ENCODE results near the gene SPON1. TPM values are rescaled to one million over a fixed set of nuclear protein-coding genes. Genes with fewer than 3 reads are reported as not detected.

Gene SPON1
- total and polyA plus RNA-seq, 11 donors: 1.6 to 20.0 (median 6.8) TPM

DNA sequence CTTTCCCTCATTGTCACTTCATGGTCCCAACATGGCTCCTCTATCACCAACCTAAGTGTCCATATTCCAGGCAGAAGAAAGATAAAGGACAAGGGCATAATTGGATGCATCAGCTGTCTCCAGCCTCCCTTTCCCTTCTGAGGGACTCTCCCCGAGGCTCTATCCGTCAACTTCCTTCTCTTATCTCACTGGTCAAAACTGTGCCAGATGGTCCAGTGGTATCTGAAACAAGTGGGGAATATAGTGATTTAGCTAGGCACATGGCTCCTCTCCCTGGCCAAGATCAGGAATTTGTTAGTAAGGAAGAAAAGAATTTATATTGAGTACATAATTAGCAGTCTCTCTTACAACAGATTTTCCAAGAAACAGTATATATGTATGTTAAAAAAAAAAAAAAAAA lies 12.6 kb upstream of the SPON1 start:
- WGBS, 4 donors: 19 to 32% (median 26%) methylated on average over 2 of the region's 2 CpGs
- no peak for DNase-seq
- Histone ChIP-seq H3K27ac (no peak overlapping the region), H3K4me1 (no peaks in the 10 kb centered on the region), H3K36me3 (no peaks in the 10 kb centered on the region), H3K27me3 (peaks cover 0 to 43% (median under 1%) of the 10 kb centered on the region in 9 donors), H3K9me3 (no peaks in the 10 kb centered on the region), H3K4me3 (no peak overlapping the region)
- intact Hi-C loops (cut with DNase I): loop anchor here in 5 of 10 donors (10.0 kb wide), 2 partner anchors 135 to 175 kb away; no protein-coding TSS in a partner anchor
- no peak for ATAC-seq
- TF ChIP-seq, protein P1, sequence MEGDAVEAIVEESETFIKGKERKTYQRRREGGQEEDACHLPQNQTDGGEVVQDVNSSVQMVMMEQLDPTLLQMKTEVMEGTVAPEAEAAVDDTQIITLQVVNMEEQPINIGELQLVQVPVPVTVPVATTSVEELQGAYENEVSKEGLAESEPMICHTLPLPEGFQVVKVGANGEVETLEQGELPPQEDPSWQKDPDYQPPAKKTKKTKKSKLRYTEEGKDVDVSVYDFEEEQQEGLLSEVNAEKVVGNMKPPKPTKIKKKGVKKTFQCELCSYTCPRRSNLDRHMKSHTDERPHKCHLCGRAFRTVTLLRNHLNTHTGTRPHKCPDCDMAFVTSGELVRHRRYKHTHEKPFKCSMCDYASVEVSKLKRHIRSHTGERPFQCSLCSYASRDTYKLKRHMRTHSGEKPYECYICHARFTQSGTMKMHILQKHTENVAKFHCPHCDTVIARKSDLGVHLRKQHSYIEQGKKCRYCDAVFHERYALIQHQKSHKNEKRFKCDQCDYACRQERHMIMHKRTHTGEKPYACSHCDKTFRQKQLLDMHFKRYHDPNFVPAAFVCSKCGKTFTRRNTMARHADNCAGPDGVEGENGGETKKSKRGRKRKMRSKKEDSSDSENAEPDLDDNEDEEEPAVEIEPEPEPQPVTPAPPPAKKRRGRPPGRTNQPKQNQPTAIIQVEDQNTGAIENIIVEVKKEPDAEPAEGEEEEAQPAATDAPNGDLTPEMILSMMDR (IDR thresholded peaks at IDR 0.05): no peak
- no peak for TF ChIP-seq POLR2A (IDR thresholded peaks at IDR 0.05)

DNA sequence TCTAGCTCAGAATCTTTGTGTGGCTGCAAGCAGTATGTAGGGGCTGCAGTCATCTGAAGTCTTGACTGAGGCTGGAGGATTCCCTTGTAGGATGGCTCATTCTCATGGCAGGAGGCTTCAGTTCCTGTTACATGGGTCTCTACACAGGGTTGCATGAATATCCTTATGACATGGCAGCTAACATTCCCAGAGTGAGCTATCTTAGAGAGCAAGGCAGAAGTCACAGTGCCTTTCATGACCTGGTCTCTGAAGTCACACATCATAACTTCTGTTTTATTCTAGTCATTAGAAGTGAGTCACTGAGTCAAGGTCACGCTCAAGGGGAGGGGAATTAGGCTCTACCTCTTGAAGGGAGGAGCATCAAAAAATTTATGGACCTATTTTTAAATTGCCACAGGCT lies 10.3 kb upstream of the SPON1 start:
- Histone ChIP-seq H3K4me3 (no peak overlapping the region), H3K36me3 (no peaks in the 10 kb centered on the region), H3K9me3 (no peaks in the 10 kb centered on the region), H3K27ac (no peak overlapping the region), H3K27me3 (peaks cover 0 to 59% (median 11%) of the 10 kb centered on the region in 9 donors), H3K4me1 (peaks cover 0 to 5% (median 0%) of the 10 kb centered on the region in 12 donors)
- DNase-seq (no peak), ATAC-seq (no peak)
- intact Hi-C loops (cut with DNase I): loop anchor here in 5 of 10 donors (10.0 kb wide), 2 partner anchors 133 to 177 kb away; no protein-coding TSS in a partner anchor
- TF ChIP-seq, protein P1 (IDR thresholded peaks at IDR 0.05): no peak
- TF ChIP-seq POLR2A (IDR thresholded peaks at IDR 0.05): no peak
- WGBS, 4 donors: 79 to 100% (median 89%) methylated on average over 1 of the region's 1 CpG

DNA sequence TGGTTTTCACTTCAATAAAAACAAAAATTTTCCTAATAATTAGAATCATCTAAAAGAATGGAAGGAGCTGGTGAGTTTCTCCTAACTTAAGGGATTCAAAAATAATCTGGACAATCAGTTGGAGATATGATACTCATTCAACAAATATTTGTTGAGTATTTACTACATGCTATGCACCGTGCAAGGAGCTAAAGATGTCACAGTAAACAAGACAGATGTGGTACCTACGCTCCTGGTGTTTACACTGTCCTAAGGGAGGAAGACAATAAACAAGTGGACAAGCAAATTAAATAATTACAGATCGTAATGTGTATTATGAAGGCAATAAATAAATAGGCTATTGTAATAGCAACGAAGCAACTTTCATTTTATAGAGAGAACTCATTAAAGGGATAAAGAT lies 9.9 kb upstream of the SPON1 start:
- 87 to 92% (median 90%) methylated on average over 4 of the region's 4 CpGs for WGBS, 4 donors
- peaks cover 0 to 62% (median 11%) of the 10 kb centered on the region in 9 donors for H3K27me3 ChIP-seq

DNA sequence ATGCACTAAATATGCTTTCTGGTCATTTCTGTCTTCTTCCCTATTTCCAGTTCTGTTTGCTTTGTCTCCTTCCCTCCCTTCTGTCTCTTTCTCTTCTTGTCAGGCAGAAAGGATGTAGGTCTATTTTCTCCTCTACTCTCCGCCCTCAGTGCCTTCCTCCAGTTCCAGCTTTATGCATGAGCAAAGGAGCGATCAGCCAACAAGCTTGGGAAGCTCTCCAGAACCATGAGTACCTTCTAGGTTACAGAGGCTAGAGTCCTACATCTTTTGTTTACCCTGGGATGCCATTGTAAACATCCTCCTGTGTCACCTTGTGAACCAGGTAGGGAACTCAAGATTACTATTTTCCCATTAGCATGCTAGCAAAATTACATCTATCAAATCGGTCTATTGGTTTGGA lies 7.9 kb upstream of the SPON1 start:
- DNase-seq (no peak), ATAC-seq (no peak)
- Histone ChIP-seq H3K4me3 (no peak overlapping the region), H3K27ac (no peak overlapping the region), H3K36me3 (no peaks in the 10 kb centered on the region), H3K27me3 (peaks cover 0 to 63% (median 14%) of the 10 kb centered on the region in 9 donors), H3K4me1 (peaks cover 0 to 5% (median 0%) of the 10 kb centered on the region in 12 donors), H3K9me3 (no peaks in the 10 kb centered on the region)
- intact Hi-C loops (cut with DNase I): loop anchor here in 5 of 10 donors (2.0 to 10.0 kb wide), 3 partner anchors 130 to 294 kb away; no protein-coding TSS in a partner anchor
- TF ChIP-seq, protein P1 (IDR thresholded peaks at IDR 0.05): no peak
- no peak for TF ChIP-seq POLR2A (IDR thresholded peaks at IDR 0.05)
- 71 to 84% (median 81%) methylated on average over 3 of the region's 3 CpGs for WGBS, 4 donors

More for the DNA sequence above, 9.9 kb upstream of the SPON1 start:
- peaks cover 0 to 5% (median 0%) of the 10 kb centered on the region in 12 donors for H3K4me1 ChIP-seq
- H3K36me3 ChIP-seq: no peaks in the 10 kb centered on the region
- H3K4me3 ChIP-seq: no peak overlapping the region
- intact Hi-C loops (cut with DNase I): loop anchor here in 5 of 10 donors (10.0 kb wide), 2 partner anchors 132 to 178 kb away; no protein-coding TSS in a partner anchor
- H3K9me3 ChIP-seq: no peaks in the 10 kb centered on the region
- DNase-seq (no peak), ATAC-seq (no peak)
- TF ChIP-seq, protein P1 (IDR thresholded peaks at IDR 0.05): no peak
- TF ChIP-seq POLR2A (IDR thresholded peaks at IDR 0.05): no peak
- no peak overlapping the region for H3K27ac ChIP-seq

All from heart left ventricle (tissue), 16 donors.